ENCODE measurements around the gene IFITM1. TPM values are rescaled to one million over a fixed set of nuclear protein-coding genes. Genes with fewer than 3 reads are reported as not detected.

The IFITM1 gene
- total RNA-seq, 1 donor from 2014 or later: 128 TPM

DNA sequence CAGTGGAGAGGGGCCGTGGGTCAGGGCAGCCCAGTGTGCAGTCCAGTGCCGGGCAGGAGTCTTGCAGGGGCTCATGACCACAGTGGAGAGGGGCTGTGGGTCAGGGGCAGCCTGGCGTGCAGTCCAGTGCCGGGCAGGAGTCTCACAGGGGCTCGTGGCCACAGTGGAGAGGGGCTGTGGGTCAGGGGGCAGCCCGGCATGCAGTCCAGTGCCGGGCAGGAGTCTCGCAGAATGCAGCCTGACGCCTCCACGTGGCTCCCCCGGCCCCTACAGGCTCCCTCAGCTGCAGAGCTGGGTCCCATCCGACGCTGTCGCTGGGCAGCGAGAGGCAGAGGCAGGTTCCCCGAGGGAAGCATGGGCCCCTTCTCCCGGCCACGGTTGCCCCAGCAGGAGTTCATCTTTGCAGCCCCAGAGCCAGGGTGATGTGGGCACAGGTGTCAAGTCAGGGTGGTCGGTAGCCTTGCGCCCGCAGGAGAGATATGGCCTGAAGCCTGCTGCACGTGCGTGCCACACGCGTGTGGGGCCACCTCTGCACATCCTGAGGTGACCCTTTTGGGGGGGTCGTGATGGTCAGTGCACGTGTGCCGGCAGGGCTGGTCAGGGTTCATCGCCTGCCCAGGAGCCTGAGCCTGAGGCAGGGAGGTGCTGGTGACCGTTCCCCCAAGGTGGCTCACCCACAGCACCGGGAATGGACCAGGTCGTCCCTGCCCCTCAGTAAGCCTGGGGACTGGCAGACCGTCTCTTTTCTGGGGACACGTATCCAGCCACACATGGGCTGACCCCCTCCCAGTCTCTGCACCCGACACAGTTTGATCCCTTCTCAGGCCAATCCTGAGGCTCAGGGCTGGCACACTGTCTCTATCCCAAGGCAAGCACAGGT lies 17.4 kb upstream of the IFITM1 start:
- TF ChIP-seq, protein P1, sequence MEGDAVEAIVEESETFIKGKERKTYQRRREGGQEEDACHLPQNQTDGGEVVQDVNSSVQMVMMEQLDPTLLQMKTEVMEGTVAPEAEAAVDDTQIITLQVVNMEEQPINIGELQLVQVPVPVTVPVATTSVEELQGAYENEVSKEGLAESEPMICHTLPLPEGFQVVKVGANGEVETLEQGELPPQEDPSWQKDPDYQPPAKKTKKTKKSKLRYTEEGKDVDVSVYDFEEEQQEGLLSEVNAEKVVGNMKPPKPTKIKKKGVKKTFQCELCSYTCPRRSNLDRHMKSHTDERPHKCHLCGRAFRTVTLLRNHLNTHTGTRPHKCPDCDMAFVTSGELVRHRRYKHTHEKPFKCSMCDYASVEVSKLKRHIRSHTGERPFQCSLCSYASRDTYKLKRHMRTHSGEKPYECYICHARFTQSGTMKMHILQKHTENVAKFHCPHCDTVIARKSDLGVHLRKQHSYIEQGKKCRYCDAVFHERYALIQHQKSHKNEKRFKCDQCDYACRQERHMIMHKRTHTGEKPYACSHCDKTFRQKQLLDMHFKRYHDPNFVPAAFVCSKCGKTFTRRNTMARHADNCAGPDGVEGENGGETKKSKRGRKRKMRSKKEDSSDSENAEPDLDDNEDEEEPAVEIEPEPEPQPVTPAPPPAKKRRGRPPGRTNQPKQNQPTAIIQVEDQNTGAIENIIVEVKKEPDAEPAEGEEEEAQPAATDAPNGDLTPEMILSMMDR (IDR thresholded peaks at IDR 0.05): no peak
- H3K4me3 ChIP-seq: no peak overlapping the region
- peaks cover 22% of the 10 kb centered on the region for H3K36me3 ChIP-seq
- ATAC-seq (no peak), DNase-seq (peak; percentile 42)
- no peak overlapping the region for H3K27ac ChIP-seq
- H3K4me1 ChIP-seq: peaks cover 12% of the 10 kb centered on the region
- peaks cover 26% of the 10 kb centered on the region for H3K27me3 ChIP-seq (ENCODE audit: low read depth)
- intact Hi-C loops (cut with DNase I): no loop called here
- no peaks in the 10 kb centered on the region for H3K9me3 ChIP-seq

DNA sequence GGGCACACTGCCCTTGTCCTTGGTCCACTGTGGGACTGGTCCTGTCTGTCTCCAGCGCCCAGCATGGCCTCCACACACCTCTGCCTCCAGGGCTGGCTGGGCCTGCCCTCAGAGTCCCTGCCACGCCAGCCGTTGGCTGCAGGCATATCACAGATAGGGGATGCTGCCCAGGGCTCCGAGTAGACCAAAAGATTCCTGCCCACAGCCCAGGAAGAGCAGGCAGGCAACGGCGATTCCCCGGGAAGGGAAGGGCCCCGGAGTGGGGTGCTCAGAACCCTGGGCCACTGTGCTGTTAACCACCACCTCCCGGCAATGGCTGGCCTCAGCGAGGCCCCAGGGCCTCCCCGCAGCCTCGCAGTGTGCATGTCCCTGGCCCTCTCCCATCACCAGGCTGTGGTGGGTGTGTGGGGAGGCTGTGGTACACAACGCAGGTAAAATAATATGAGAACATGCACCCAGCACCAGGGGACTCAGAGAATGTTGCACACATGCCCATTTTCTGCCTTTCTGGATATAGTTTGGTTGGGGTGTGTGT lies 16.7 kb upstream of the IFITM1 start:
- Histone ChIP-seq H3K27me3 (ENCODE audit: low read depth) (peaks cover 26% of the 10 kb centered on the region), H3K27ac (peak overlapping the region; percentile 18), H3K36me3 (peaks cover 18% of the 10 kb centered on the region), H3K4me3 (no peak overlapping the region), H3K9me3 (no peaks in the 10 kb centered on the region), H3K4me1 (peaks cover 12% of the 10 kb centered on the region)
- TF ChIP-seq, protein P1 (IDR thresholded peaks at IDR 0.05): no peak
- intact Hi-C loops (cut with DNase I): no loop called here
- DNase-seq: no peak
- peak in 1 of 2 donors; percentile 2 for ATAC-seq

DNA sequence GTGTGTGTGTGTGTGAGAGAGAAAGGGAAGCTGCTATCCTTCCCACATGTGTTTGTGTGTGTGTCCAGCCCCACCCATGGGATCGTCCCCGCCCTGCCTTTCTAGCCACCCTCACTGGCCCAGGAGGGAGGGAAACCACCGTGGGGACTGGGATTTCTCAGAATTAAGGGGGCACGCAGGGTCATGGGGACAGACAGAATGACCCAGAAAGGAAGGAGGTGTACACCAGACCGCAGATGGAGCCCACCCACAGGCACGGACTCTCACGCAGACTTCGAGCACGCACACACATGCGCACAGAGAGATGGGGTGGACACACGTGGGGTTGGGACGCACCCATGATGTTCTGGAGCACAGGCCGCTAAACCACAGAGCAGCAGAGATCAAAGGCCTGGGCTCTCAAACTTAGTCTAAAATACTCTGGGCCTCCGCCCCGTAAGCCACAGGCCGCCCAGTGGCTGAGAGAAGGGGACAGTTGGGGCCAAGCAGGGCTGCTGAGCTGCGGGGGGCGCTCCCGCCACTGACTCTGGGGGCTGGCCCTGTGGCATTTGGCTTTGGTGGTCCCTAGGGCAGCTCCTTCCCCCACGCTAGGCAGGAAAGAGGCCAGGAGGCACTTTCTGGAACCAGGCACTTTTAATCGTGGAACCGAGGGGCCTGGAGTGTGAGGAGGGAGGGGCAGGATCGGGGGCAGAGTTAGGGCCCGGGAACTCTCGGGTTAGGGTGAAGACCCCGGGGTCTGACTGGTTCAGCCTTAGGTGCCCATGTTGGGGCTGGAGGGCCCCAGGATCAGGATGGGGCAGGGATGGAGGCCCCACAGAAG lies 16.0 kb upstream of the IFITM1 start:
- H3K9me3 ChIP-seq: no peaks in the 10 kb centered on the region
- peaks cover 12% of the 10 kb centered on the region for H3K4me1 ChIP-seq
- peak; percentile 5 to 48 for ATAC-seq
- H3K4me3 ChIP-seq: no peak overlapping the region
- intact Hi-C loops (cut with DNase I): no loop called here
- H3K27me3 ChIP-seq (ENCODE audit: low read depth): peaks cover 26% of the 10 kb centered on the region
- TF ChIP-seq, protein P1 (IDR thresholded peaks at IDR 0.05): no peak
- peak; percentile 54 for DNase-seq
- H3K36me3 ChIP-seq: peaks cover 13% of the 10 kb centered on the region
- peak overlapping the region; percentile 9 for H3K27ac ChIP-seq

DNA sequence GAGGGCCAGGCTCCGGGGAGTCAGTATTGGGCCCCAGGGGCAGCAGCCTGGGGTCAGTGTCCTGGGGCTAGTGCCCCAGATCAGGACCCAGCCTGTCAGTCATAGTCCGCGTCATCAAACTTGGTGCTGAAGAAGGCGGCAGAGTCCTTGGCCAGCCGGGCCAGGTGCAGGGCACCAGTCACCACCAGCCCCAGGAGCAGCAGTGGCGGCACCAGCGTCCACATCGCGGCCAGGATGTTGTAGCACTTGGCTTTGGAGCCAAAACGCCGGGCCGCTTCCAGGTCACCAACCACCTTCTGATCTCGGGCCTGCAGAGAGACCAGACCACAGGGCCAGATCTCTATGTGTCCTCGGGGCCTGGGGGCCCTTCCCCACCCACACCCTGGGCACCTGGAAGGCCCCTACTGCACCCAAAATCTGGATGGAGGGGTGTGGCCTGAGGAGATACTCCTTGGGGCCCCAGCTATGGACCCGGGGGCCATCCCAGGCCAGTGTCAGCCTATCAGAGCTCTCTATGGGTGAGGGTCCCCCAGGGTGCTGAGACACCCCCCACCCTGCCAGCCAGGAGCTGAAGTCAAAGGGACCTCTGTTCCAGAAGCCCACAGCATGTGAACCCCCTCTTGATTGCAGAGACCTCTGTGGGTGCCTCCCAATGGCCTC lies 15.3 kb upstream of the IFITM1 start:
- Histone ChIP-seq H3K27me3 (ENCODE audit: low read depth) (peaks cover 26% of the 10 kb centered on the region), H3K4me3 (no peak overlapping the region), H3K4me1 (peaks cover 12% of the 10 kb centered on the region), H3K27ac (no peak overlapping the region), H3K9me3 (no peaks in the 10 kb centered on the region), H3K36me3 (peaks cover 10% of the 10 kb centered on the region)
- peak in 1 of 2 donors; percentile 4 for ATAC-seq
- intact Hi-C loops (cut with DNase I): no loop called here
- TF ChIP-seq, protein P1 (IDR thresholded peaks at IDR 0.05): no peak
- peak; percentile 49 for DNase-seq
